Left lung (tissue), 10 donors: Measurements from ENCODE around the gene PNLIP. TPM values are rescaled to one million over a fixed set of nuclear protein-coding genes. Genes with fewer than 3 reads are reported as not detected.

Experiments
- ATAC-seq: fragments of 200-7000 bp; cut with Tn5 transposase; one replicate; pipeline ENCODE4 v1.9.1; 2020; ENCODE audit warnings: moderate library complexity
- DNase-seq, 4 donors: peaks; one replicate each; pipeline ENCODE4 v3.0.0-alpha.2; 2013 to 2020
- H3K27ac ChIP-seq, 2 donors: fragments of 200-600 bp; sonication (generic) in 1 of 2; one replicate each; pipeline versions ENCODE4 v1.5.0 to v1.8.0; 2020 to 2021
- H3K27me3 ChIP-seq, 2 donors: fragments of 200-600 bp; sonication (generic) in 1 of 2; one replicate each; pipeline versions ENCODE4 v1.5.0 to v1.8.0; 2020 to 2021
- H3K36me3 ChIP-seq, 2 donors: fragments of 200-600 bp; sonication (generic) in 1 of 2; one replicate each; pipeline versions ENCODE4 v1.5.0 to v1.8.0; 2020 to 2021
- H3K4me1 ChIP-seq, 2 donors: fragments of 200-600 bp; one replicate each; pipeline ENCODE4 v1.8.0; 2021
- H3K4me3 ChIP-seq, 2 donors: fragments of 200-600 bp; sonication (generic) in 1 of 2; one replicate each; pipeline versions ENCODE4 v1.5.0 to v1.8.0; 2020 to 2021; ENCODE audit warnings: mild to moderate bottlenecking in 1 of 2
- H3K9me3 ChIP-seq, 2 donors: fragments of 200-600 bp; sonication (generic) in 1 of 2; one replicate each; pipeline versions ENCODE4 v1.5.0 to v1.8.0; 2020 to 2021
- intact Hi-C, 2 donors: fragments of 100-400 bp; cut with DNase I; formaldehyde crosslinking; loops; one replicate each; pipeline versions ENCODE4 v1.11.2 to v1.14.2; 2022
- polyA plus RNA-seq, 6 donors: library from polyadenylated mRNA; unstranded; fragments of 120-200 nt; gene quantifications; one replicate each; pipeline ENCODE4 v1.2.1, GENCODE V29; 2013; ENCODE audit not compliant: insufficient read length in 6 of 6
- total RNA-seq, 2 donors: library from RNA; stranded (reverse); fragmentation: NEBNext Ultra II Directional; extraction: Animal tissue kit (Norgen Biotek cat#: 25700); gene quantifications; one replicate each; pipeline ENCODE4 v1.2.1, GENCODE V29; 2021
- TF ChIP-seq, protein P1 (sequence below), 2 donors: fragments of 200-600 bp; sonication (generic) in 1 of 2; IDR thresholded peaks; one replicate each; pipeline versions ENCODE4 v1.5.0 to v1.8.0; 2021; ENCODE audit warnings: antibody characterized with exemption in 2 of 2
- donor health status: DM: no; HTN: yes; CAD: no.
- donor health status: DM: no; HTN: no; CAD: no.

The PNLIP gene
- total and polyA plus RNA-seq, 8 donors, result not detected

GRCh38 chr10:116566932-116567331 is 21.2 kb downstream of the PNLIP start:
- DNase-seq (no peak), ATAC-seq (no peak)
- no peak overlapping the region for H3K4me3 ChIP-seq
- no peak overlapping the region for H3K27ac ChIP-seq
- no peaks in the 10 kb centered on the region for H3K27me3 ChIP-seq
- H3K36me3 ChIP-seq, result peaks cover 0 to 2% of the 10 kb centered on the region in 2 donors
- H3K4me1 ChIP-seq, result no peaks in the 10 kb centered on the region
- intact Hi-C loops, result no loop called here
- TF ChIP-seq, protein P1, sequence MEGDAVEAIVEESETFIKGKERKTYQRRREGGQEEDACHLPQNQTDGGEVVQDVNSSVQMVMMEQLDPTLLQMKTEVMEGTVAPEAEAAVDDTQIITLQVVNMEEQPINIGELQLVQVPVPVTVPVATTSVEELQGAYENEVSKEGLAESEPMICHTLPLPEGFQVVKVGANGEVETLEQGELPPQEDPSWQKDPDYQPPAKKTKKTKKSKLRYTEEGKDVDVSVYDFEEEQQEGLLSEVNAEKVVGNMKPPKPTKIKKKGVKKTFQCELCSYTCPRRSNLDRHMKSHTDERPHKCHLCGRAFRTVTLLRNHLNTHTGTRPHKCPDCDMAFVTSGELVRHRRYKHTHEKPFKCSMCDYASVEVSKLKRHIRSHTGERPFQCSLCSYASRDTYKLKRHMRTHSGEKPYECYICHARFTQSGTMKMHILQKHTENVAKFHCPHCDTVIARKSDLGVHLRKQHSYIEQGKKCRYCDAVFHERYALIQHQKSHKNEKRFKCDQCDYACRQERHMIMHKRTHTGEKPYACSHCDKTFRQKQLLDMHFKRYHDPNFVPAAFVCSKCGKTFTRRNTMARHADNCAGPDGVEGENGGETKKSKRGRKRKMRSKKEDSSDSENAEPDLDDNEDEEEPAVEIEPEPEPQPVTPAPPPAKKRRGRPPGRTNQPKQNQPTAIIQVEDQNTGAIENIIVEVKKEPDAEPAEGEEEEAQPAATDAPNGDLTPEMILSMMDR (IDR thresholded peaks at IDR 0.05), result no peak
- H3K9me3 ChIP-seq, result no peaks in the 10 kb centered on the region

- no peak for DNase-seq
- ATAC-seq, result no peak
- Histone ChIP-seq H3K27ac (no peak overlapping the region), H3K27me3 (no peaks in the 10 kb centered on the region), H3K4me1 (no peaks in the 10 kb centered on the region), H3K4me3 (no peak overlapping the region), H3K36me3 (peaks cover 0 to 2% of the 10 kb centered on the region in 2 donors), H3K9me3 (no peaks in the 10 kb centered on the region)
- intact Hi-C loops, result no loop called here
- TF ChIP-seq, protein P1 (IDR thresholded peaks at IDR 0.05), result no peak
Measured at GRCh38 chr10:116567335-116567734, 21.6 kb downstream of the PNLIP start.

DNA sequence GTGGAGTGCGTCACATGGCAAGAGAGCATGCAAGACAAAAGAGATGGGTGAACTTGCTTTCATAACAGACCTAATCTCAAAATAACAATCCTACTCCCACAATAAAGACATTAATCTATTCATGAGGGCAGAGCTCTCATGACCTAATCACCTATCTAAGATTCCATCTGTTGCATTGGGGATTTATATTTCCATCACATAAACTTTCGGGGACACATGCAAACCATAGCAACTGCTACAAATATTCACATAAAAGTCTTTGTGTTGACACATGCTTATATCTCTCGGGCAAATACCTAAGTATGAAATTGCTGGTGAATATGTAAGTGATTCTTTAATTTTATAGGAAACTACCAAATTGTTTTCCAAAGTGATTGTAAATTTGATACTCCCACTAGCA is 29.1 kb downstream of the PNLIP start:
- DNase-seq, result no peak
- H3K9me3 ChIP-seq, result peaks cover 0 to 4% of the 10 kb centered on the region in 2 donors
- no peaks in the 10 kb centered on the region for H3K4me1 ChIP-seq
- TF ChIP-seq, protein P1 (IDR thresholded peaks at IDR 0.05), result no peak
- no peak for ATAC-seq
- H3K27me3 ChIP-seq, result no peaks in the 10 kb centered on the region
- no peaks in the 10 kb centered on the region for H3K36me3 ChIP-seq
- H3K4me3 ChIP-seq, result no peak overlapping the region
- no peak overlapping the region for H3K27ac ChIP-seq
- intact Hi-C loops, result no loop called here

DNA sequence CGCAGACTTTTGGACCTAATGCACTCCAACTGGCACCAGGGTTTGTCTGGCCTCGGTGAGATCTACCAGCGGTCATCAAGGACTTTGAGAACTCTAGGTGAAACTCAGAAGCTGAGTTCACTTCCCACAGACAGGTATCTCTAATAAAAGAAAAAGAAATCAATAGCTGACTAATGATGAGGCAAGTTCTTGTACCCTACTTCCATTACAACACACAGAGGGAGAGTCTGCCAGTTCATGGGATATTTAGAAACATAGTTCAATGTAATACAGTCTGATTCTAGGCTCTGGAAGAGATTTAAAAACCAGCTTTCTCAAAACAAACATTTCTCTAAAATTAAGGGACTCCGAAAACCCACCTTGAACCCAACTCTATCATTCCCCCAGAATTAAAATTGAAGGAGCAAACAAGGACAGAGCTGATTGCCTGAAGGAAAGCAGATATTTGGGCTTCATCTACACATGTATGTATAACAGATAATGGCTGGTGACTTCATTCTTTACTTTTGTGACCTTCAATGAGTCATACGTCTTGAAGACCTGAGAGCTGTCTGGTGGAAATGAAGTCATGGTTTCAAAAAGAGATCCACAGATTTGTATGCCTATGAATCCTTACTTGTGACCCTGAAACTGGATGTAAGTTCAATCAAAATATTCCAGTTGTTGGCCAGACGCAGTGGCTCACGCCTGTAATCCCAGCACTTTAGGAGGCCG is 42.3 kb downstream of the PNLIP start:
- DNase-seq (no peak), ATAC-seq (no peak)
- no peak overlapping the region for H3K27ac ChIP-seq
- H3K9me3 ChIP-seq, result no peaks in the 10 kb centered on the region
- no peaks in the 10 kb centered on the region for H3K4me1 ChIP-seq
- H3K27me3 ChIP-seq, result no peaks in the 10 kb centered on the region
- no peaks in the 10 kb centered on the region for H3K36me3 ChIP-seq
- TF ChIP-seq, protein P1 (IDR thresholded peaks at IDR 0.05), result no peak
- H3K4me3 ChIP-seq, result no peak overlapping the region
- intact Hi-C loops, result no loop called here

GRCh38 chr10:116588995-116589394 is 43.3 kb downstream of the PNLIP start:
- Histone ChIP-seq H3K27ac (no peak overlapping the region), H3K9me3 (no peaks in the 10 kb centered on the region), H3K4me3 (no peak overlapping the region), H3K36me3 (no peaks in the 10 kb centered on the region), H3K27me3 (no peaks in the 10 kb centered on the region), H3K4me1 (no peaks in the 10 kb centered on the region)
- intact Hi-C loops, result no loop called here
- DNase-seq, result no peak
- ATAC-seq, result no peak
- TF ChIP-seq, protein P1 (IDR thresholded peaks at IDR 0.05), result no peak
